ENCODE measurements around the gene ST3GAL5. TPM values are rescaled to one million over a fixed set of nuclear protein-coding genes. Genes with fewer than 3 reads are reported as not detected.

ST3GAL5 gene
- total RNA-seq, 1 experiment from 2014 or later, result 5.9 TPM

GRCh38 chr2:85865539-85866164 lies 23.1 kb downstream of the ST3GAL5 start:
- H3K27ac ChIP-seq, result no peak overlapping the region
- no peaks in the 10 kb centered on the region for H3K9me3 ChIP-seq (ENCODE audit: insufficient read depth, low read depth)
- no peaks in the 10 kb centered on the region for H3F3A ChIP-seq (ENCODE audit: insufficient read depth, low read depth)
- no peaks in the 10 kb centered on the region for H4K20me1 ChIP-seq (ENCODE audit: insufficient read depth)
- H3K36me3 ChIP-seq (ENCODE audit: low read depth), result 0 out of 2 replicates have a peak, but pooled peaks cover 5% of the 10 kb centered on the region
- H3K9me2 ChIP-seq (ENCODE audit: insufficient read depth), result no peaks in the 10 kb centered on the region
- H2AFZ ChIP-seq, result no peak overlapping the region
- DNase-seq, result no peak
- CTCF ChIA-PET, result no interaction called here
- no peaks in the 10 kb centered on the region for H3K4me1 ChIP-seq (replicated peaks; ENCODE audit: insufficient read depth)
- intact Hi-C loops (cut with micrococcal nuclease; ENCODE audit: unreplicated experiment), result no loop called here
- H3K4me2 ChIP-seq, result no peak overlapping the region
- no peaks in the 10 kb centered on the region for H3K27me3 ChIP-seq (ENCODE audit: insufficient read depth, low read depth)
- POLR2A ChIA-PET (ENCODE audit: unreplicated experiment), result interaction anchor here (0.6 kb wide), 1 partner anchor 140 kb away, joined by 3 read pairs; no protein-coding TSS in a partner anchor
- TF ChIP-seq CTCF (conservative IDR thresholded peaks at IDR 0.05) (no peak), EZH2 (IDR thresholded peaks at IDR 0.05; ENCODE audit: low read depth) (no peak)
- no peaks in the 10 kb centered on the region for H3K79me2 ChIP-seq (ENCODE audit: low read depth)
- no TSS peak for BruUV-seq (replicated peaks)
- no peak overlapping the region for H3K4me3 ChIP-seq

DNA sequence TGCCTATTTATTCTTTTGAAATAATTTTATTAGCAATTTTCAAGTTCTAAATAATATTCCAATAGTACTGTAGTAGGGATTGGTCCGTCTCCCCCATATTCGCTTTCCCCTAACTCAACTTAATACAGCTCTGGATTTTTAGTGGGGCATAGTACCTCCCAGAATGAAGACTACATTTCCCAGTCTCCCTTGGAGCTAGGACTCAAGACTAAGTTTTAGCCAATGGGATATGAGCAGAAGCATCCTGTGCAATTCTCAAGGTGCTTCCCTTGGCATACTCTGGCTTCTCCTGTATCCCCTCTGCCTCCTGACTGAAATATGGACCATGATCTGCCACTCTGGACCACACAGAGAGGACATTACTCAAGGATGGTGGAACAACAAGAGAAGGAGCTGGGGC lies 24.1 kb downstream of the ST3GAL5 start:
- H3K4me3 ChIP-seq, result no peak overlapping the region
- no peaks in the 10 kb centered on the region for H3F3A ChIP-seq (ENCODE audit: insufficient read depth, low read depth)
- no peak overlapping the region for H3K27ac ChIP-seq
- no peaks in the 10 kb centered on the region for H3K36me3 ChIP-seq (ENCODE audit: low read depth)
- H3K4me2 ChIP-seq, result no peak overlapping the region
- H3K27me3 ChIP-seq (ENCODE audit: insufficient read depth, low read depth), result no peaks in the 10 kb centered on the region
- no peak overlapping the region for H2AFZ ChIP-seq
- no peaks in the 10 kb centered on the region for H3K79me2 ChIP-seq (ENCODE audit: low read depth)
- intact Hi-C loops (cut with micrococcal nuclease; ENCODE audit: unreplicated experiment), result no loop called here
- no peak for DNase-seq
- no peaks in the 10 kb centered on the region for H3K9me3 ChIP-seq (ENCODE audit: insufficient read depth, low read depth)
- POLR2A ChIA-PET (ENCODE audit: unreplicated experiment), result interaction anchor here (0.6 kb wide), 1 partner anchor 139 kb away, joined by 3 read pairs; no protein-coding TSS in a partner anchor
- H3K9me2 ChIP-seq (ENCODE audit: insufficient read depth), result no peaks in the 10 kb centered on the region
- no peak for TF ChIP-seq CTCF (conservative IDR thresholded peaks at IDR 0.05)
- TF ChIP-seq EZH2 (IDR thresholded peaks at IDR 0.05; ENCODE audit: low read depth), result no peak
- no TSS peak for BruUV-seq (replicated peaks)
- H3K4me1 ChIP-seq (replicated peaks; ENCODE audit: insufficient read depth), result no peaks in the 10 kb centered on the region
- H4K20me1 ChIP-seq (ENCODE audit: insufficient read depth), result no peaks in the 10 kb centered on the region
- CTCF ChIA-PET, result no interaction called here

- H3K4me1 ChIP-seq (replicated peaks; ENCODE audit: insufficient read depth), result no peaks in the 10 kb centered on the region
- intact Hi-C loops (cut with micrococcal nuclease; ENCODE audit: unreplicated experiment), result no loop called here
- no peak overlapping the region for H2AFZ ChIP-seq
- H4K20me1 ChIP-seq (ENCODE audit: insufficient read depth), result no peaks in the 10 kb centered on the region
- no peaks in the 10 kb centered on the region for H3K9me3 ChIP-seq (ENCODE audit: insufficient read depth, low read depth)
- H3K79me2 ChIP-seq (ENCODE audit: low read depth), result no peaks in the 10 kb centered on the region
- CTCF ChIA-PET, result no interaction called here
- H3K4me2 ChIP-seq, result no peak overlapping the region
- no peak for DNase-seq
- H3K27me3 ChIP-seq (ENCODE audit: insufficient read depth, low read depth), result no peaks in the 10 kb centered on the region
- H3F3A ChIP-seq (ENCODE audit: insufficient read depth, low read depth), result no peaks in the 10 kb centered on the region
- POLR2A ChIA-PET (ENCODE audit: unreplicated experiment), result no interaction called here
- H3K4me3 ChIP-seq, result no peak overlapping the region
- no peak overlapping the region for H3K27ac ChIP-seq
- H3K36me3 ChIP-seq (ENCODE audit: low read depth), result no peaks in the 10 kb centered on the region
- BruUV-seq (replicated peaks), result no TSS peak
- H3K9me2 ChIP-seq (ENCODE audit: insufficient read depth), result no peaks in the 10 kb centered on the region
- TF ChIP-seq CTCF (conservative IDR thresholded peaks at IDR 0.05), result no peak
- no peak for TF ChIP-seq EZH2 (IDR thresholded peaks at IDR 0.05; ENCODE audit: low read depth)
Measured at GRCh38 chr2:85862426-85862825, 26.4 kb downstream of the ST3GAL5 start.
